Raji (cell line): ENCODE results near the gene GJA4.

ENCODE experiments used
- POLR2A ChIP-seq: IDR thresholded peaks from 2 replicates; pipeline ENCODE4 v1.6.1; 2011; ENCODE audit warnings: low read depth, low read length, control low read depth; ENCODE audit not compliant: insufficient read depth

GJA4 gene

DNA sequence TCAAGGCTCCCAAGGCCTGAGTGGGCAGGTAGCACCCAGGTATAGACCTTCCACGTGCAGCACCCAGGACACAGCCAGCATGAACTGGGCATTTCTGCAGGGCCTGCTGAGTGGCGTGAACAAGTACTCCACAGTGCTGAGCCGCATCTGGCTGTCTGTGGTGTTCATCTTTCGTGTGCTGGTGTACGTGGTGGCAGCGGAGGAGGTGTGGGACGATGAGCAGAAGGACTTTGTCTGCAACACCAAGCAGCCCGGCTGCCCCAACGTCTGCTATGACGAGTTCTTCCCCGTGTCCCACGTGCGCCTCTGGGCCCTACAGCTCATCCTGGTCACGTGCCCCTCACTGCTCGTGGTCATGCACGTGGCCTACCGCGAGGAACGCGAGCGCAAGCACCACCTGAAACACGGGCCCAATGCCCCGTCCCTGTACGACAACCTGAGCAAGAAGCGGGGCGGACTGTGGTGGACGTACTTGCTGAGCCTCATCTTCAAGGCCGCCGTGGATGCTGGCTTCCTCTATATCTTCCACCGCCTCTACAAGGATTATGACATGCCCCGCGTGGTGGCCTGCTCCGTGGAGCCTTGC is 31.5 kb upstream of the GJA4 start:
- no peak for TF ChIP-seq POLR2A

DNA sequence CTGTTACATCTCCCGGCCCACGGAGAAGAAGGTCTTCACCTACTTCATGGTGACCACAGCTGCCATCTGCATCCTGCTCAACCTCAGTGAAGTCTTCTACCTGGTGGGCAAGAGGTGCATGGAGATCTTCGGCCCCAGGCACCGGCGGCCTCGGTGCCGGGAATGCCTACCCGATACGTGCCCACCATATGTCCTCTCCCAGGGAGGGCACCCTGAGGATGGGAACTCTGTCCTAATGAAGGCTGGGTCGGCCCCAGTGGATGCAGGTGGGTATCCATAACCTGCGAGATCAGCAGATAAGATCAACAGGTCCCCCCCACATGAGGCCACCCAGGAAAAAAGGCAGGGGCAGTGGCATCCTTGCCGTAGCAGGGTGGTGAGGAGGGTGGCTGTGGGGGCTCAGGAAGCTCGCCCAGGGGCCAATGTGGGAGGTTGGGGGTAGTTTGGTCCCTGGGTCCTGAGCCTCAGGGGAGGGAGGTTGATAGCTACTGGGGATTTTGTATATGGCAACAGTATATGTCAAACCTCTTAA is 31.0 kb upstream of the GJA4 start:
- TF ChIP-seq POLR2A: no peak

DNA sequence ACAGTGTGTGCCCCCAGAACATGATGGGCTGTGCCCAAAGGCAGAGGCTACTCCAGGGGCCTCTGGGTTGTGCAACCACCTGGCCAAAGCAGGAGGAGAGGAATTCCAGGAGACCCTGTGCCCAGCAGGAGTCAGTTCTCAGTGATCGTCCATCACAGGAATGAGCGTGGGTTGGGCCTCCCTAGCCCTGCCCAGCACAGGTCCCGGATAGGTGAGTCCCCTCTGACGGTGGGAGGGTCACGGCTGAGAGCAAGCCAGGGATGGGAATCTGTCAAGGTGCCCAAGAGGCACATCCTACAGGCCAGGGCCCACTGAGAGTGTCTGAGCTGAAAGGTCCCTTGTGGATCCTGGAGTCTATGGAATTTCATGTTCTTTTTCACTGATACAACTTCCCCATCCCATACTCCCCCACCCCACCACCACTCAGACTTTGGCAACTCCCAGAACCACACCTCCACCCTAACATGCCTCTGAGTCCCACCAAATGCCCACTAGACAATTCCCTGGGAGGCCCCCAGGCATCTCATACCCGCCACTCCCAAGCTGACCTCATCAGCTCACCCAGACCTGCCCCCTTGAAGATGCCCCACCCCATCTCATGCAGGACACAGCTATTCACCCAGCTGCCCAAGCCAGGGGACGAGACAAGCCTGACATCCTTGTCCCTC is 30.2 kb upstream of the GJA4 start:
- TF ChIP-seq POLR2A: no peak

DNA sequence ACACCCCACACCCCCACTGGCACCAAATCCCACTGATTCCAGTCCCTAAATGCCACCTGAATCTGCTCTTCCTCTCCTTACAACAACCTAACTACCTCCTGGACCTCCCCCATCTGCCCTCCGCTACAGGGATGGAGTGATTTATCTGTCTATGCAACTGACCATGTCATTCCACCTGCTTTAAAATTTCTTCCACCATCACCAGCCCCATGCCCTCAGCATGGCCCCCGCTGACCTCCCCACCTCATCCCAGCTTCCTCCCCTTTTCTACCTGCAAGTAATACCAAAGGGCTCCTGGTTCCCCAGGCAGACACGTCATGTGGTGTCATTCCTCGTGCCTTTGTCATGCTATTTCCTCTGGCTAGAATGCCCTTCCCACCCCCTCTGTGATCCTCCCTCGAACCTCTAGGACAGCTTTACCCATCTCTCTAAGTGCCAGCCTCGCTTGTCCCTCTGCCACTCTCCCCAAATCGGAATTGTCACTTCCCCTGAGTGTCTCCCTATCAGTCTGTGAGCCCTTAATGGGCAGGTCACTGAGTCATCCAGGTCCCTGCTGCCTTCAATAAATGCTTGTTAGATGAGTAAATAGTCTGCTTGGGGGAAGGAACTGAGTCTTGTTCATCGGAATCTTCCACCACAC is 29.5 kb upstream of the GJA4 start:
- TF ChIP-seq POLR2A: no peak

DNA sequence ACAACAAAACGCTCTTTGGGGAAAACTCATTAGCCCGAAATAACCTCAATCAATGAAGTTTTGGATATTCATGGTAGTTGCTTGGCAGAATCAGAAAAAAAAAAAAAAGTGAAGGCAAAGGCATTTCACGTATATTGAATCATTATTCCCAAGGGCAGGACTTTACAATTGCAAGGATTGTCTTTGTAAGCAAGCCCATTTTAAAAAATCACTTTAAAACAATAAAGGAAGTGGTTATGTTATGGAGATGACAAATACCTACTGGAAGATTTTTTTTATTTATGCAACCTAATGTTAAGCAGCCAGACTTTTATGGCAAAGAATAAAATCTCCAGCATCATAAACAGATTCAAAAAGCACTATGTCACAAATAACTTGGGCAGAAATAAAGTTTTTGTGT is 23.9 kb upstream of the GJA4 start:
- no peak for TF ChIP-seq POLR2A

DNA sequence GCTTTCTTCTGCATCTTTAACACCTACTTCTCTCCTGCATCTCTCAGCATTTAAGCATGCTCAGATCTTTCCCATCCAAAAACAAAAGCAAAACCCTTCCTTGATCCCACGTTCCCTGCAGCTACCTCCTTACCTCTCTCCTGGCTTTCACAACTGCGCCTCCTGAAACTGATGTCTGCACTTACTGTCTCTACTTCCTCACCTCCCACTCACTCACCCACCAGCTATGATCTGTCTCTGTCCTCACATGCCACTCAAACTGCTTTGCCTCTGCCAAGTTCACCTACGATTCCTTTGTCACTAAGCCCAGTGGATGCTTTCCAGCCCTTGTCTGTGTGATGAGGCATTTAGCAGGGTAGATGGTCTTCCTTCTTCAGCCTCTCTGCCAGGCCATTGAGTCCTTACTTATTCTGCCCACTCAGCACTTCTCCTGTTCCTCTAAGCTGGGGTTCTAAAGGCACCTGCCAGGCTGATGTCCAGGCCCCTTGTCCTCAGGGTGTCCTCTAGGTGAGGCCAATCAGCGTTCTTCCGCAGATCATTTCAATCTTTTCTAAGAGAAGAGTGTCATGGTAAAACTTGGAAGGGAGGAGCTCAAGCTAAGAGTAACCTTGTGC is 21.8 kb upstream of the GJA4 start:
- no peak for TF ChIP-seq POLR2A

DNA sequence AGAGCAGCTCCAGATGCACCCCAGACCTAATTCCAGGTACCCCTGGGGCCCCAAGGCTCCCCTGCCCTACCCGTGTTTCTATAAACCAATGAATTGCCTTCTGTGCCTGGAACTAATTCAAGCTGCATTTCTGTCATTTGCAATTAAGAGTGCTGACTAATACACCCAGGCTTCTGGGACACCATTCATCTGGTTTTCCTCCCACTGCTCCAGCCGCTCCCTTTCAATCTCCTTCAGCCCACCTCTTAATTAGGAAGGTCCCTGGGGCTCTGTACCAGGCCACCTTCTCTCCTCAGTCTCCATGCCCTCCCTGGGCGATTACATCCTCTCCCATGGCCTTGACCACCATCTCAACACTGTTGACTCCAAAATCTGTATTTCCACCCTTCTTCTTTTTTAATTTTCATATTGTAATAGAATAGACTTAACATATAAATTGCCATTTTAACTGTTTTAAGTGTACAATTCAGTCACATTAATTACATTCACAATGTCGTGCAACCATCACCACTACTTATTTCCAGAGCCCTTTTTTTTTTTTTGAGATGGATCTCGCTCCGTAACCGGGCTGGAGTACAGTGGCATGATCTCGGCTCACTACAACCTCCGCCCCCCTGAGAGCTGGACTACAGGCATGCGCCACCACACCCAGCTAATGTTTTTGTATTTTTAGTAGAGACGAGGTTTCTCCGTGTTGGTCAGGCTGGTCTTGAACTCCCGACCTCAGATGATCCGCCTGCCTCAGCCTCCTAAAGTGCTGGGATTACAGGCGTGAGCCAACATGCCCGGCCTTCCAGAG is 21.0 kb upstream of the GJA4 start:
- no peak for TF ChIP-seq POLR2A

DNA sequence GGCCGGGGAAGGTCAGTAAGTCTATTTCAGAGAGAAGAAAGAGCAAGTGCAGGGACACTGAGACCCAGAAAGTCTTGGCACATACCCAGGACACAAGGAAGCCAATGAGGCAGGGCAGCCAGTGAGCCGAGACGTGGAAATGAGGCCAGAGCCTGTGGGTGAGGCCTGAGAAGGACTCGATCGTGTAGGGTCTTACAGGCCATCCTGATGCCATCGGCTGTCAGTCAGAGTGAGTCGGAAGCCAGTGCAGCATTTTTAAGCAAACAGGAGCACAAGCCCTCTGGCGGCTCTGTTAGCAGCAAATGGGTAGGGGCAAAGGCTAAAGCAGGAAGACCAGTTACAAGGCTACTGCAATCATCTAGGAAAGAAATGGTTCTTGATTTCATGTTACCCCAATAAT is 17.8 kb upstream of the GJA4 start:
- TF ChIP-seq POLR2A: no peak

DNA sequence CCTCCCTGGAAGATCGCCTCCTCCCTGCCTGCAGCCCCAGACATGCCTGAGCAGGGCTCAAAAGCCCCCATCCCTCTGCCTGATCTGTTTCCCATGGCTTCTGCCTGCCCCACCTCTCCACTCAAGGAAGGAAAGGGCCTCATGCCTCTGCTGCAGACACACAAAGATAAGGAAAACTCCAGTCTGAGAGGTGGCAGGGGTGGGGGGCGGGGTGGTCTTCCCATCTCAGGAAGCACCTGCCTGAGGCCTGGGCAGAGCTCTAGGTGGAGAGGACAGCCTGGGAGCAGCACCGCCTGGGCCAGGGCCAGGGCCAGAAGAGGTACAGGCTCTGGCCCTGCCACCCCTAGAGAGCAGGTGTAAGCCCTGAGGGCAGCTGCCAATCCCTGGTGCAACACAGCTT is 15.9 kb upstream of the GJA4 start:
- no peak for TF ChIP-seq POLR2A

DNA sequence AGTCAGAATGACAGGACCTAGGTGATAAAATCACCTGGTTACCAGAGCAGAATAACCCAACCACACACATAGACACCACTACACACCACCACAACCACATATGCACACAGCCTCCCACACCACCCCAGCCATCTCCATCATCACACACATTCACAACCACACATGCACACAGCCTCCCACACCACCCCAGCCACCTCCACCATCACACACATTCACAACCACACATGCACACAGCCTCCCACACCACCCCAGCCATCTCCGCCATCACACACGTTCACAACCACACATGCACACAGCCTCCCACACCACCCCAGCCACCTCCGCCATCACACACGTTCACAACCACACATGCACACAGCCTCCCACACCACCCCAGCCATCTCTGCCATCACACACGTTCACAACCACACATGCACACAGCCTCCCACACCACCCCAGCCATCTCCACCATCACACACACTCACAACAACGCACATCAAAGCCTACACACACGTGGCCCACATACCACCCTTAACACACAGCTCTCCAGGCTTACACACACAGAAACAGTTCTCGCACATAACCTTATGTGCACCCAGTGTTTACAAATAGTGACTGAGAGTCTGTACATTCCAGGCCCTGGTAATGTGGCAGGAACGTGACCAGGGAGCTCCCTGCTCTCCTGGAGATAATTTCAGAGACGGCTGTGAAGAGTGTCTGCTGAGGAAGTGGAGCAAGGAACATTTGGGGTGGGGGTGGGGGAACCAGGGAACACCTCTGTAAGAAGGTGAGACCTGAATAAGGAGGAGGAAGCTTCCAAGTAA is 15.1 kb upstream of the GJA4 start:
- no peak for TF ChIP-seq POLR2A

DNA sequence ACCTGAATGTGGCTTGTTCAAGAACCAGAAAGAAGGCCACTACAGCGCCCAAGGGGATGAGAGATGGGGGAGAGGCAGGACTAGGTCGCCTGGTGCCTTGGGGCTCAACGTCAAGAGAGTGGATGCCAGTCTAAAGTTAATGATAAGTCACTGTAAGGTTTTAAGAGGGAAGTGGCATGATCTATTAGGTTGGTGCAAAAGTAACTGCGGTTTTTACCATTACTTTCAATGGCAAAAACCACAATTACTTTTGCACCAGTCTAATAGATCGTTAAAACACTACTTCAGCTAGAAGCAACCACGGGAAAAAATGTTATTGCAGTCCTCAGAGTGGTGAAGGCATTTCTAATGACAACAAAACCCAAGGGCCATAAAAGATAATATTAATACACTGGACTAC is 14.4 kb upstream of the GJA4 start:
- TF ChIP-seq POLR2A: no peak

DNA sequence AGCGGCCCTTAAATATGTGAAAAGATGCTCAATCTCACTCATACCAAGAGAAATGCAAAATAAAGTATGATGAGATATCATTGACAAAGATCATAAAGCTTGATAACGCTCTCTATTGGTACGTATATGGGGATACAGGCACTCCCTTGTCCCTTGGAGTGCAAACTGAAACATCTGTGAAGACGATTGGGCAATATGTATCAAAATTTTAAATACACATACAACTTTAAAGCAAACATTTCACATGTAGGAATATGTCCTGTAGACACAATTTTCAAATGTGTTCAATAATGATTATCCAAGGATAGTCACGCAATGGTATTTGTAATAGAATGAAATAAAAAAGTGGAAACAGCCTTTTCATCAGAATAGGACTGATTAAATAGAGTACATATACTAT is 13.8 kb upstream of the GJA4 start:
- TF ChIP-seq POLR2A: no peak

DNA sequence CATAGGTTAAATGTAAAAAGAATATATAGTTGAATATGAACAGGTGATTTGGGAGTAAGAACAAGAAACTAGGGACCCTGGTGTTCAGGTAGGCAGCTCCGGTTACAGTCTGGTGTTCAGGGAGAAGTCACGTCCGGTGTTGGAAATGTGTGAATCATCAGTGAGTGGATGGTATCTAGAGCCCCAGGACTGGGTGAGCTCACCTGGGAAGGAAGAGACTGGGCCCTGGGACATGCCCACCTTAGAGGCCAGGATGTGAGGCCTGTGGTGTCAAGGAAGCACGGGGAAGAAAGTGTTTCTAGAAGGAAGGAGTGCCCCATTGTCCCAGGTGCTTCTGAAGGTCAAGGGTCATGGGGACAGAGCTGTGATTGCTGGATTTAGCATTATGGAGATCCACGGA is 13.3 kb upstream of the GJA4 start:
- TF ChIP-seq POLR2A: no peak

DNA sequence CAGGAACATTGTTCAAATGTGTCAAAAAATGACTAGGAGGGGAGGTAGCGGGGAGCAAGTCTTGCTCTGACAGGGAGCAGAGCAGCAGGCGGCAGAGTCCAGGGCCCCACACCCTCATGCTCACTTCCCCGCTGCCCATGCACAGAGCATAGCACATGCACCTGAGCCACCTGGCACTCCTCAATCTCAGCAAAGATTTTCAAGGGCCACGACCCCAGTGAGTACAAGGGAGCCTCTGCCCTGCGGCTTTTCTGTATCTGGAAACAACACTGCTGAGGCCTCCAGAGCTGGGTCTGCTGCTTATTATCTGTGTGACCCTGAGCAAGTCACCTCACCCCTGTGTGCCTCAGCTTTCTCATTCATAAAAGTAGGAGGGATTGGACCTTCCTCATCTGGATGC is 12.8 kb upstream of the GJA4 start:
- TF ChIP-seq POLR2A: no peak
